WTC11 (cell line): Measurements from ENCODE around the gene CFAP100.

Experiments
- JUN ChIP-seq: sonication (generic); formaldehyde crosslinking; IDR thresholded peaks from 2 replicates; pipeline ENCODE4 v1.8.0; 2023; ENCODE audit warnings: mild to moderate bottlenecking, missing genetic modification reagents
- TF ChIP-seq, protein P1 (sequence below): sonication (generic); formaldehyde crosslinking; IDR thresholded peaks from 2 replicates; pipeline ENCODE4 v1.8.1; 2022; ENCODE audit warnings: low read depth, missing genetic modification reagents, borderline replicate concordance

DNA sequence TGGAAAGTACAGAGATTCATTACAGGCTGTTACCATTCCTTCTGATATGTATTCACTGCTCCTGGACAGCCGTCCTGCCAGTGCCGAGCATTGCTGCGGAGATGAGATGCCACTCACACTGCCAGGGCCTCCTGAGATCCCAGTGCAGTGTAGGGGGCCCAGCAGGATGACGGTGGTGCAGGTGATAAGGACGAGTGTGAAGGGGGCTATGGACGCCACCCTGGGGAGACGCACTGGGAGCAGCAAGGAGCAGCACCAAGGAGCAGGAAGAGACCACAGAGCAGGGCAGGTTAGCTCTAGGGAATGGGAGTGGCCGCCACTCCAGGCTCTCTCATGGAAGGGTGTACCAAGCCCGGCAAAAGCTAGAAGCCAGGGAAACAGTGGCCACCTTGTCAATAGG, 33.5 kb upstream of the CFAP100 start:
- no peak for TF ChIP-seq JUN (CRISPR knock-in tag)
- TF ChIP-seq, protein P1, sequence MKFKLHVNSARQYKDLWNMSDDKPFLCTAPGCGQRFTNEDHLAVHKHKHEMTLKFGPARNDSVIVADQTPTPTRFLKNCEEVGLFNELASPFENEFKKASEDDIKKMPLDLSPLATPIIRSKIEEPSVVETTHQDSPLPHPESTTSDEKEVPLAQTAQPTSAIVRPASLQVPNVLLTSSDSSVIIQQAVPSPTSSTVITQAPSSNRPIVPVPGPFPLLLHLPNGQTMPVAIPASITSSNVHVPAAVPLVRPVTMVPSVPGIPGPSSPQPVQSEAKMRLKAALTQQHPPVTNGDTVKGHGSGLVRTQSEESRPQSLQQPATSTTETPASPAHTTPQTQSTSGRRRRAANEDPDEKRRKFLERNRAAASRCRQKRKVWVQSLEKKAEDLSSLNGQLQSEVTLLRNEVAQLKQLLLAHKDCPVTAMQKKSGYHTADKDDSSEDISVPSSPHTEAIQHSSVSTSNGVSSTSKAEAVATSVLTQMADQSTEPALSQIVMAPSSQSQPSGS (CRISPR knock-in tag): no peak
